ENCODE results near the gene FAM107B. TPM values are rescaled to one million over a fixed set of nuclear protein-coding genes. Genes with fewer than 3 reads are reported as not detected.
A peak's percentile ranks its signal among the peaks of the same experiment; 100 is the strongest.

The FAM107B gene
- total RNA-seq, 1 experiment from 2014 or later: 41.6 TPM

DNA sequence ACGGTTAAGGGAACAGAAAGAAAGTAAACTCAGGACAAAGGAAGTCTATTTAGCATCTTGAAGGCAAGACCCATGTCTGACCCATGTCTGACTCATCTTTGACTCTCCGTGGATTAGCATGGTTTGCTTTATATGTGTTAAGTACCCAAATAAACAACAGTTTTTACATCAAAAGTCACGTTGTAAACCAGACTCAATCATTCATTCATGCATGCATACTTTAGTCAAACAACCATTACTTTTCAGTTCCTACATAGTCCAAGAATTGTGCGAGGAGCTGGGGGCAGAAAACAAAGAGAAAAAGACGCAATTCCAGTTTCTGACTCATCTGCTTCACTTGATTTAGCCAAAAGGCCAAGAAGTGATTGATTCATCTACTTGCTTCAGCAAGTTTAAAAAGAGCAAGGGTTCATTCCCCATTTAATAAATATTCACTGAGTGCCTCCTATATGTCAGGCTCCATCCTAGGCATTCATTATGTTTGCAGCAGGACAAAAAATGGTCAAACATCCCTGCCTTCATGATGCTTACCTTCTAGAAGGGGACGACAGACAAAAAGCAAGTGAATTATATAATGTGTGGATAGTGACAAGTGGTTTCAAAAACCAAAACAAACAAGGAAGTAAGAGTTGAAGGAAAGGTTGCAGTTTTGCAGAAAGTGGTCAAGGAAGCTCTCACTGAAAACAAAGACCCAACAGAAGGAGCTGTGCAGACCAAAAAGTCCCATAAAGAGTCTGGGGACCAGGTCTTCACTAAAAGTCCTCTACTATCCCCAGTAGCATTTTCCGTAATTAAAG is 116.2 kb downstream of the FAM107B start:
- POLR2A ChIA-PET: no interaction called here
- TF ChIP-seq CBX3 (IDR thresholded peaks at IDR 0.05; ENCODE audit: low read depth) (peak; percentile 71; the same call in 1 of the 2 replicates), RAD21 (IDR thresholded peaks at IDR 0.05; ENCODE audit: low read depth) (no peak), ZFX (IDR thresholded peaks at IDR 0.05) (no peak), SRF (IDR thresholded peaks at IDR 0.05; ENCODE audit: low read depth) (peak; percentile 47; the same call in 1 of the 2 replicates), ELF1 (IDR thresholded peaks at IDR 0.05; ENCODE audit: borderline replicate concordance, low read depth) (no peak), ZNF274 (IDR thresholded peaks at IDR 0.05; ENCODE audit: low read depth, low read length) (no peak), YY1 (IDR thresholded peaks at IDR 0.05; ENCODE audit: extremely low read depth, insufficient replicate concordance, low read depth, low read length) (no peak), SP1 (IDR thresholded peaks at IDR 0.05; ENCODE audit: low read depth) (peak; percentile 77), EGR1 (IDR thresholded peaks at IDR 0.05; ENCODE audit: low read depth) (no peak), JUND (IDR thresholded peaks at IDR 0.05) (peak; percentile 85), FOSL1 (IDR thresholded peaks at IDR 0.05; ENCODE audit: low read depth) (peak; percentile 93), POLR2AphosphoS5 (IDR thresholded peaks at IDR 0.05; ENCODE audit: low read depth, low read length) (no peak), TCF7L2 (IDR thresholded peaks at IDR 0.05; ENCODE audit: borderline replicate concordance, extremely low read depth, insufficient read depth, insufficient read length) (no peak), EZH2phosphoT487 (IDR thresholded peaks at IDR 0.05; ENCODE audit: borderline replicate concordance) (no peak)
- TF ChIP-seq, protein P1, sequence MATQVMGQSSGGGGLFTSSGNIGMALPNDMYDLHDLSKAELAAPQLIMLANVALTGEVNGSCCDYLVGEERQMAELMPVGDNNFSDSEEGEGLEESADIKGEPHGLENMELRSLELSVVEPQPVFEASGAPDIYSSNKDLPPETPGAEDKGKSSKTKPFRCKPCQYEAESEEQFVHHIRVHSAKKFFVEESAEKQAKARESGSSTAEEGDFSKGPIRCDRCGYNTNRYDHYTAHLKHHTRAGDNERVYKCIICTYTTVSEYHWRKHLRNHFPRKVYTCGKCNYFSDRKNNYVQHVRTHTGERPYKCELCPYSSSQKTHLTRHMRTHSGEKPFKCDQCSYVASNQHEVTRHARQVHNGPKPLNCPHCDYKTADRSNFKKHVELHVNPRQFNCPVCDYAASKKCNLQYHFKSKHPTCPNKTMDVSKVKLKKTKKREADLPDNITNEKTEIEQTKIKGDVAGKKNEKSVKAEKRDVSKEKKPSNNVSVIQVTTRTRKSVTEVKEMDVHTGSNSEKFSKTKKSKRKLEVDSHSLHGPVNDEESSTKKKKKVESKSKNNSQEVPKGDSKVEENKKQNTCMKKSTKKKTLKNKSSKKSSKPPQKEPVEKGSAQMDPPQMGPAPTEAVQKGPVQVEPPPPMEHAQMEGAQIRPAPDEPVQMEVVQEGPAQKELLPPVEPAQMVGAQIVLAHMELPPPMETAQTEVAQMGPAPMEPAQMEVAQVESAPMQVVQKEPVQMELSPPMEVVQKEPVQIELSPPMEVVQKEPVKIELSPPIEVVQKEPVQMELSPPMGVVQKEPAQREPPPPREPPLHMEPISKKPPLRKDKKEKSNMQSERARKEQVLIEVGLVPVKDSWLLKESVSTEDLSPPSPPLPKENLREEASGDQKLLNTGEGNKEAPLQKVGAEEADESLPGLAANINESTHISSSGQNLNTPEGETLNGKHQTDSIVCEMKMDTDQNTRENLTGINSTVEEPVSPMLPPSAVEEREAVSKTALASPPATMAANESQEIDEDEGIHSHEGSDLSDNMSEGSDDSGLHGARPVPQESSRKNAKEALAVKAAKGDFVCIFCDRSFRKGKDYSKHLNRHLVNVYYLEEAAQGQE (IDR thresholded peaks at IDR 0.05; ENCODE audit: low read depth): no peak
- TF ChIP-seq, protein P2, sequence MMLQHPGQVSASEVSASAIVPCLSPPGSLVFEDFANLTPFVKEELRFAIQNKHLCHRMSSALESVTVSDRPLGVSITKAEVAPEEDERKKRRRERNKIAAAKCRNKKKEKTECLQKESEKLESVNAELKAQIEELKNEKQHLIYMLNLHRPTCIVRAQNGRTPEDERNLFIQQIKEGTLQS (IDR thresholded peaks at IDR 0.05): no peak
- TF ChIP-seq, protein P3, sequence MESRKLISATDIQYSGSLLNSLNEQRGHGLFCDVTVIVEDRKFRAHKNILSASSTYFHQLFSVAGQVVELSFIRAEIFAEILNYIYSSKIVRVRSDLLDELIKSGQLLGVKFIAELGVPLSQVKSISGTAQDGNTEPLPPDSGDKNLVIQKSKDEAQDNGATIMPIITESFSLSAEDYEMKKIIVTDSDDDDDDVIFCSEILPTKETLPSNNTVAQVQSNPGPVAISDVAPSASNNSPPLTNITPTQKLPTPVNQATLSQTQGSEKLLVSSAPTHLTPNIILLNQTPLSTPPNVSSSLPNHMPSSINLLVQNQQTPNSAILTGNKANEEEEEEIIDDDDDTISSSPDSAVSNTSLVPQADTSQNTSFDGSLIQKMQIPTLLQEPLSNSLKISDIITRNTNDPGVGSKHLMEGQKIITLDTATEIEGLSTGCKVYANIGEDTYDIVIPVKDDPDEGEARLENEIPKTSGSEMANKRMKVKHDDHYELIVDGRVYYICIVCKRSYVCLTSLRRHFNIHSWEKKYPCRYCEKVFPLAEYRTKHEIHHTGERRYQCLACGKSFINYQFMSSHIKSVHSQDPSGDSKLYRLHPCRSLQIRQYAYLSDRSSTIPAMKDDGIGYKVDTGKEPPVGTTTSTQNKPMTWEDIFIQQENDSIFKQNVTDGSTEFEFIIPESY (IDR thresholded peaks at IDR 0.05; ENCODE audit: extremely low read depth, insufficient replicate concordance, low read length): no peak
- TF ChIP-seq, protein P4, sequence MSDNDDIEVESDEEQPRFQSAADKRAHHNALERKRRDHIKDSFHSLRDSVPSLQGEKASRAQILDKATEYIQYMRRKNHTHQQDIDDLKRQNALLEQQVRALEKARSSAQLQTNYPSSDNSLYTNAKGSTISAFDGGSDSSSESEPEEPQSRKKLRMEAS (IDR thresholded peaks at IDR 0.05): no peak
- TF ChIP-seq, protein P5, sequence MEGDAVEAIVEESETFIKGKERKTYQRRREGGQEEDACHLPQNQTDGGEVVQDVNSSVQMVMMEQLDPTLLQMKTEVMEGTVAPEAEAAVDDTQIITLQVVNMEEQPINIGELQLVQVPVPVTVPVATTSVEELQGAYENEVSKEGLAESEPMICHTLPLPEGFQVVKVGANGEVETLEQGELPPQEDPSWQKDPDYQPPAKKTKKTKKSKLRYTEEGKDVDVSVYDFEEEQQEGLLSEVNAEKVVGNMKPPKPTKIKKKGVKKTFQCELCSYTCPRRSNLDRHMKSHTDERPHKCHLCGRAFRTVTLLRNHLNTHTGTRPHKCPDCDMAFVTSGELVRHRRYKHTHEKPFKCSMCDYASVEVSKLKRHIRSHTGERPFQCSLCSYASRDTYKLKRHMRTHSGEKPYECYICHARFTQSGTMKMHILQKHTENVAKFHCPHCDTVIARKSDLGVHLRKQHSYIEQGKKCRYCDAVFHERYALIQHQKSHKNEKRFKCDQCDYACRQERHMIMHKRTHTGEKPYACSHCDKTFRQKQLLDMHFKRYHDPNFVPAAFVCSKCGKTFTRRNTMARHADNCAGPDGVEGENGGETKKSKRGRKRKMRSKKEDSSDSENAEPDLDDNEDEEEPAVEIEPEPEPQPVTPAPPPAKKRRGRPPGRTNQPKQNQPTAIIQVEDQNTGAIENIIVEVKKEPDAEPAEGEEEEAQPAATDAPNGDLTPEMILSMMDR (IDR thresholded peaks at IDR 0.05 in 2 of 3, conservative IDR thresholded peaks at IDR 0.05 in 1 of 3; ENCODE audit: borderline replicate concordance in 1 of 3, insufficient read depth in 1 of 3, low read depth in 2 of 3, low read length in 2 of 3): no peak

More for the DNA sequence above, 116.2 kb downstream of the FAM107B start:
- peak overlapping the region in 1 of 2 experiments; percentile 26; a peak in 2 of 4 replicates for H3K4me3 ChIP-seq (replicated peaks in 1 of 2; ENCODE audit: low read depth in 1 of 2, low read length in 2 of 2)
- H2AFZ ChIP-seq (ENCODE audit: low read depth, low read length, poor library complexity, severe bottlenecking): peak overlapping the region; percentile 62
- RAD21 ChIA-PET (ENCODE audit: low non-redundant PET in 1 of 2, low total read pairs in 2 of 2, uncharacterized antibody in 2 of 2, unreplicated experiment in 2 of 2): no interaction called here
- no peaks in the 10 kb centered on the region for H3K27me3 ChIP-seq (ENCODE audit: insufficient read depth, low read length)
- H3K27ac ChIP-seq (ENCODE audit: low read depth, low read length): peak overlapping the region; percentile 5; the same call in 1 of the 2 replicates
- no peaks in the 10 kb centered on the region for H3K9me3 ChIP-seq (ENCODE audit: control insufficient read depth in 1 of 2, insufficient read depth in 1 of 2, low read depth in 1 of 2, low read length in 2 of 2)
- CTCF ChIA-PET: no interaction called here
- peaks cover 12 to 25% of the 10 kb centered on the region in 2 experiments for H3K4me1 ChIP-seq (ENCODE audit: control insufficient read depth in 1 of 2, insufficient read depth in 2 of 2, low read length in 2 of 2)
- DNase-seq (ENCODE audit: low read depth, low spot score) (peak; percentile 58), ATAC-seq (peak; percentile 87)
- H4K20me1 ChIP-seq (ENCODE audit: insufficient read depth): no peaks in the 10 kb centered on the region
- no TSS peak for BruUV-seq (replicated peaks)
- H3K9ac ChIP-seq (ENCODE audit: low read length): no peak overlapping the region
- H3K79me2 ChIP-seq (ENCODE audit: insufficient read depth, low read length): no peaks in the 10 kb centered on the region
- H3K4me2 ChIP-seq (ENCODE audit: low read length): peak overlapping the region; percentile 68
- H3K36me3 ChIP-seq (ENCODE audit: control insufficient read depth in 1 of 2, insufficient read depth in 2 of 2, low read length in 2 of 2): no peaks in the 10 kb centered on the region
- no peaks in the 10 kb centered on the region for H3K9me2 ChIP-seq (ENCODE audit: insufficient read depth)
- intact Hi-C loops (cut with micrococcal nuclease): no loop called here
